Measurements from ENCODE around the gene ZP2.
"Not testable (repeated sequence)": the region's sequence is repeated elsewhere in the genome, so short reads cannot be mapped to it uniquely, and the experiment has no call there.

The ZP2 gene

GRCh38 chr16:21211486-21211885 lies at the start of gene ZP2:
Gene ZP2 (minus strand): TSS chr16:21211574. CDS start chr16:21211547, 27 bp downstream.
- DNase-seq = no peak

- no peak for DNase-seq
Observed at GRCh38 chr16:21257284-21257683, 45.9 kb upstream of the ZP2 start.

- no peak for DNase-seq
Observed at GRCh38 chr16:21256636-21257035, 45.3 kb upstream of the ZP2 start.

- DNase-seq = no peak
Observed at GRCh38 chr16:21253470-21253869, 42.1 kb upstream of the ZP2 start.

- no peak for DNase-seq
Observed at GRCh38 chr16:21250072-21250923, 38.9 kb upstream of the ZP2 start.

GRCh38 chr16:21248179-21248578 lies 36.8 kb upstream of the ZP2 start:
- not testable (repeated sequence) for DNase-seq

- no peak for DNase-seq
Observed at GRCh38 chr16:21244518-21245215, 33.3 kb upstream of the ZP2 start.

GRCh38 chr16:21242756-21243155 lies 31.4 kb upstream of the ZP2 start:
- DNase-seq = no peak

GRCh38 chr16:21239646-21240045 lies 28.3 kb upstream of the ZP2 start:
- no peak for DNase-seq

- DNase-seq = no peak
Observed at GRCh38 chr16:21236831-21237230, 25.5 kb upstream of the ZP2 start.

GRCh38 chr16:21235199-21235585 lies 23.8 kb upstream of the ZP2 start:
- DNase-seq = no peak

- no peak for DNase-seq
Observed at GRCh38 chr16:21233521-21234150, 22.3 kb upstream of the ZP2 start, which contains the start of gene ANKS4B. Gene ANKS4B (plus strand): TSS chr16:21233699. CDS start chr16:21233738, 39 bp downstream.

- no peak for DNase-seq
Observed at GRCh38 chr16:21233045-21233520, 21.7 kb upstream of the ZP2 start.

GRCh38 chr16:21228361-21228872 lies 17.0 kb upstream of the ZP2 start:
- DNase-seq = no peak

GRCh38 chr16:21227866-21228265 lies 16.5 kb upstream of the ZP2 start:
- no peak for DNase-seq

GRCh38 chr16:21226749-21227148 lies 15.4 kb upstream of the ZP2 start:
- no peak for DNase-seq

GRCh38 chr16:21224800-21225199 lies 13.4 kb upstream of the ZP2 start:
- no peak for DNase-seq

- DNase-seq = no peak
Observed at GRCh38 chr16:21223787-21224186, 12.4 kb upstream of the ZP2 start.

- no peak for DNase-seq
Observed at GRCh38 chr16:21222495-21223337, 11.3 kb upstream of the ZP2 start.

GRCh38 chr16:21219551-21219950 lies 8.2 kb upstream of the ZP2 start:
- DNase-seq = no peak

- DNase-seq = no peak
Observed at GRCh38 chr16:21218153-21218552, 6.8 kb upstream of the ZP2 start.

GRCh38 chr16:21217121-21217520 lies 5.7 kb upstream of the ZP2 start:
- no peak for DNase-seq
